GM21737 (cell line): ENCODE results near the gene DDX11.
"Not testable (repeated sequence)": the region's sequence is repeated elsewhere in the genome, so short reads cannot be mapped to it uniquely, and the experiment has no call there.

Experiments
- ATAC-seq: cut with Tn5 transposase; IDR thresholded peaks from one replicate; pipeline ENCODE4 v1.9.1; 2021; ENCODE audit warnings: mild to moderate bottlenecking, moderate library complexity; ENCODE audit not compliant: unreplicated experiment

Gene DDX11

DNA sequence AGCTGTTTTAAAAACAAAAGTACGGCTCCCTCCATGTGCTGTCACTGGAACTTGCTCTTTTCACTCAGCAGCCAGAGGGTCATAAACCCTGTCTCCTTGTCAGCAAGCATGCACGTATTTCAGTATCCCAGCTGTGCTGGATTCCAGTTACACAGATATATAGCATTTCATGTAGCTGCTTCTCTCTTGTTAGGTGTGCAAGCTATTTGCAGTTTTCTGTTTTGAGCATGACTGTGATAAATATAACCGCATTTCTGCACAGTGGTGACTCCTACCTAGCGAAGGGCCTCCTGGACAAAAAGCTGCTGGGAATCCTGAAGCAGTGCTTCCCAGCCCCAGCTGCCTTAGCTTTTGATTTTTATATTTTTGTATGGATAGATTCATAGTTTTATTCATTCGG lies 24.7 kb downstream of the DDX11 start:
- ATAC-seq, result not testable (repeated sequence)

DNA sequence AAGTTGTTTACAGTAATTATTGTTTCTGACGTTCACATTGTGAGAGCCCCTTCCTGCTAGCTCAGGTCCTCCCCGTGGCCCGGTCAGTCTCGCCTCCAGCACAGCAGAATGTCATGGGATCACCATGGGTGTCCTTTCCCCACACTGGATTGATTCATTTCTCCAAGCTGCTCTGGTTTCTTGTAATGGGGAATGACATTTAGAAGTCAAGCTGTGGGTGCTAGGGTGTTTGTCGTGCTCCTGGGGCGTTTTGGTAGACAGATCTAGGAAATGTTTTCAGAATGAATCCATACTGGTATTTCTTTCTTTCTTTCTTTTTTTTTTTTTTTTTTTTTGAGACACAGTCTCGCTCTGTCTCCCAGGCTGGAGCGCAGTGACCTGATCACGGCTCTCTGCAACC lies 25.1 kb downstream of the DDX11 start:
- not testable (repeated sequence) for ATAC-seq

DNA sequence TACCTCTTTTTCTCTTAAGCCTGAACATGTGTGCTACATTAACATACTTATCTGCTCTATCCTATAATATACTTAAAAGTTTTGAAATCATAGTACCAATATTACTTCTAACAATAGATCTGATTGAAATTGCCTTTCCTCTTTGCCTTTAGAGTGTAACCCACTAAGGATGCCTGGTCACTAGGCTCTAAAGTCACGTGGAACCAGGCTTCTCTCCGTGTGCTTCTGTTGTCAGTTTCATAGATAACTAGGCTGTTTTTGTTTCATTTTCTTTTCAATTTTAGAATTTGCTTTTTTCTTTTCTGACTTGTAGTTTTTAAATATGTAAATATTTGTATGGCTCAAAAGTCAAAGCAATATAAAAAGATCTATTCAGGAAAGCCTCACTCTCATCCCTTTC lies 25.8 kb downstream of the DDX11 start:
- ATAC-seq, result not testable (repeated sequence)

DNA sequence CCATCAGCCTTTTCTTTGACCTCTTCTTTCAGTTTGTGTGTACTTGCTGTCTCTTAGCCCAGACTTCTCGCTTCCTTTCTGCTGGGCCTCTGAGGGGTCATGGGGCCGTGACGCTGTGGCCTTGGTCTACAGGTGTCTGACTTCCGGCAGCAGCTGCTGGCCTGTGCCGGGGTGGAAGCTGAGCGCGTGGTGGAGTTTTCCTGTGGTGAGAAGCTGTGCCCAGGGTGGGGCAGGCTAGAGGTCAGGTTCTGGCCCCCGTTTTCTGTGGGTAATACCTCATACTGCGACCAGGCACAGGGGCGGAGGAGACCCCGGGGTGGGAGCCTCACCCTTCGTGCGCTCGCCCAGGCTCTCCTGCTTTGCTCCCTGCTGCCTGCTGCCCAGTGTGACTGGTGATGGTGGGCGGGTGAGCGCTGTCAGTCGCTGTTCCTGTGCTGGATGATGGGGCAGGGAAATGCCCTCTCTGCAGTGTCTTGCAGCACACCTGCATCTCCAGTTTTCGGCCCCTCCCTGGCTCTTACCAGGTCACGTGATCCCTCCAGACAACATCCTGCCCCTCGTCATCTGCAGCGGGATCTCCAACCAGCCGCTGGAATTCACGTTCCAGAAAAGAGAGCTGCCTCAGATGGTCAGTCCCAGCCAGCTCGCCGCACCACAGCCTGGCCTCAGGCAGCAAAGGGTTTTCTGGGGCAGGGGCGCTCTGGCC lies 27.0 kb downstream of the DDX11 start:
- peak; percentile 69 for ATAC-seq

DNA sequence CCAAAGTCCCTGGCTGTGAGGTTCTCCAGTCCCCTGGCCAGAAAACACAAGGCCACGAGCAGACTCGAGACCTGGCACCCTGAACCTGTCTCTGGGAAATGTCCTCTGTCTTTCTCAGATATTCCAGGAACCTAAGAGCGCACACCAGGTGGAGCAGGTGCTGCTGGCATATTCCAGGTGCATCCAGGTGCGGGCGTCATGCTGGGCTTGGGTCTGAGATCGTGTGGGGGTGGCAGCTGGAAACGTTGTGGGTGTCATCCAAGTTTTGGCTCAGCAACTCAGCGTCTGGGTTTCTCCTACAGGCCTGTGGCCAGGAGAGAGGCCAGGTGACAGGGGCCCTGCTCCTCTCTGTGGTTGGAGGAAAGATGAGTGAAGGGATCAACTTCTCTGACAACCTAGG lies 28.5 kb downstream of the DDX11 start:
- not testable (repeated sequence) for ATAC-seq

DNA sequence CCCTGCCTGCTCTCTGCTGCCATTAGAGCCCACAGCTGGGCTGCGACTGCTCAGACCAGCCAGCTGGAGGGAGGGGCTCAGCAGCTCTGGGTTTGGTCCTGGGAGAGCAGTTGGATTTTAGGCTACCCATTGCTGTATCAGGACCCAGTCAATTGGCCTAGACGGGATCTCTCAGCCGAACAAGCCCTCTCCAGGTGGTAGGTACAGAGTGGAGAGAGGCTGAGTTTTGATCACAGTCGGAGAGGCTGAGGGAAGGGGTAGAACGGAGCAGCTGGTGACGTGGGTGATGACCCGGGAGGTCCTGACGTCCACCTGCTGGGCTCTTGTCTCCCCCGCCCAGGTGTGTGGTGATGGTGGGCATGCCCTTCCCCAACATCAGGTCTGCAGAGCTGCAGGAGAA lies 28.9 kb downstream of the DDX11 start:
- ATAC-seq, result not testable (repeated sequence)

DNA sequence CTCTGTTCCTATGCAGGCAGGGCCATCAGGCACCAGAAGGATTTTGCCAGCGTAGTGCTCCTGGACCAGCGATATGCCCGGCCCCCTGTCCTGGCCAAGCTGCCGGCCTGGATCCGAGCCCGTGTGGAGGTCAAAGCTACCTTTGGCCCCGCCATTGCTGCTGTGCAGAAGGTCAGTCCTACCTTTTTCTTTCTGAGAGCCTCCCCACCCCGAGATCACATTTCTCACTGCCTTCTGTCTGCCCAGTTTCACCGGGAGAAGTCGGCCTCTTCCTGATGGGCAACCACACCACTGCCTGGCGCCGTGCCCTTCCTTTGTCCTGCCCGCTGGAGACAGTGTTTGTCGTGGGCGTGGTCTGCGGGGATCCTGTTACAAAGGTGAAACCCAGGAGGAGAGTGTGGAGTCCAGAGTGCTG lies 29.9 kb downstream of the DDX11 start:
- not testable (repeated sequence) for ATAC-seq

DNA sequence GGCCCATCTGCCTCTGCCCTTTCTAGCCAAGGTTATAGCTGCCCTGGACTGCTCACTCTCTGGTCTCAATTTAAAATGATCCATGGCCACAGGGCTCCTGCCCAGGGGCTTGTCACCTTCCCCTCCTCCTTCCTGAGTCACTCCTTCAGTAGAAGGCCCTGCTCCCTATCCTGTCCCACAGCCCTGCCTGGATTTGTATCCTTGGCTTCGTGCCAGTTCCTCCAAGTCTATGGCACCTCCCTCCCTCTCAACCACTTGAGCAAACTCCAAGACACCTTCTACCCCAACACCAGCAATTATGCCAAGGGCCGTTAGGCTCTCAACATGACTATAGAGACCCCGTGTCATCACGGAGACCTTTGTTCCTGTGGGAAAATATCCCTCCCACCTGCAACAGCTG lies 30.6 kb downstream of the DDX11 start:
- not testable (repeated sequence) for ATAC-seq

DNA sequence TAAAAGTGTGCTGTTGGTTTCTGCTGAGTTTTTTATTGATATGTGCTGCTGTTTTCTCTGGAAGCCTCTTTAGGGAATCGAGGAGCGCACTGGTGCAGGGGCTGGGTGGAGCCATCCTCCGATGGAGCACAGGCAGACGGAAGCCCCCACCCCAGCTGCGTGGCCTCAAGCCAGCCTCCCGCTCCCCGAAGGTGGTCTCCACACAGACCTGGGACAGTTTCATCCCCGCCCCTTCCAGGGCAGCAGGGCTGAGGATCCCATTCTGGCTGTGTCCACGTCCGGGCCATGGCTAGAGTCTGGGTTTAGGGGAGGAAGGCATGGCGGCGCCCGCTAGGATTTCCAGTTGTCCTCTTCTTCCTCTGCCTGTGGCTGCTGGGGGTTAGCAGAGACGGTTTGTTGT lies 31.1 kb downstream of the DDX11 start:
- ATAC-seq, result not testable (repeated sequence)

DNA sequence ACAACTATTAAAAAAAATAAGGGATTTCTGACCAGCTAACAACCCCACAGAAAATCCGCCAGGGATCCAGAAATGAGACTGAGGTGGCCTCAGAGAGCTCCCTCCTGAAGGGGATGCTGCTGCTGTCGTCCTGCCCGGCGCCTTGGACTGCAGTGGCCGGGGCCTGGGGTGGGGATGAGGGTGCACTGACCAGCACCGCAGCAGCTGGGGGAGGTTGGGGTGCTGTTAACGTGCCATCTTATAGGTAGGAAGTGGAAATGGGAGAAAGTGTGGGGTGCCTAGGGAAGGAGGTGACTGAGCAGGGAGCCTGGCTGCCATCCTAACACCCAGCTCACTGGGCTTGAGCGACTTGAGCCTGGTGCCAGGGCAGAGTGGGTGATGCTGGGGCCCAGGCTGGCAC lies 32.0 kb downstream of the DDX11 start:
- ATAC-seq, result no peak

DNA sequence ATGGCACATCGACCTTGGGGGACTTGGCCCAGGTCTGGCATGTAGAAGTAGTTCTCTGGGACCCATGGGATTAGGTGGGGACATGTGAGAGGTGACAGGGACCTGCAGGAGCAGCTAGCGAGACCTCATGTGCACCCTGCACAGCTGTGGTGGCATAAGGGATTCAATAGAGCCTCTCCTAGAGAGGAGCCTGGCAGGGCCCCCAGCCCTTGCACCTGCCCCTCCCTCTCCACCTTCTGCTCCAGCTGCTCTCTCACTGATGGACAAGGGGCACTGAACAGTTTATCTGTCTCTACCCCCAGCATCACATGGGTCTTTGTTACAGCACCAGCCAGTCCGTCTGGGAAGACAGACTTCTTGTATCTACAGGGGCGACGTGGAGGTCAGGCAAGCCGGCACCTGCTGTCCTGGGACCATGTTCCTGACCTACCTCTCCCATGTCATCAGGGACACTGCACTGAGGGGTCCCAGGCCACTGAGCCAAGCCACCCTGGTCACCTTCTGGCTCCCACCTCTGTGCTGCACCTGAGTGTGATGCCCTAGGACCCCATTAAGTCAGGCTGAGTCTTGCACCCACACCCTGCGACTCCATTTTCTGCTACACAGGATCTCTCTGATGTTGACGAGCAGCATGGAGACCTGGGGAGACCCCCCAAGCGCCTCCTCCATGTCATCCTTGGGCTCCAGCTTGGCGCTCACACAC lies 32.6 kb downstream of the DDX11 start:
- ATAC-seq, result no peak

DNA sequence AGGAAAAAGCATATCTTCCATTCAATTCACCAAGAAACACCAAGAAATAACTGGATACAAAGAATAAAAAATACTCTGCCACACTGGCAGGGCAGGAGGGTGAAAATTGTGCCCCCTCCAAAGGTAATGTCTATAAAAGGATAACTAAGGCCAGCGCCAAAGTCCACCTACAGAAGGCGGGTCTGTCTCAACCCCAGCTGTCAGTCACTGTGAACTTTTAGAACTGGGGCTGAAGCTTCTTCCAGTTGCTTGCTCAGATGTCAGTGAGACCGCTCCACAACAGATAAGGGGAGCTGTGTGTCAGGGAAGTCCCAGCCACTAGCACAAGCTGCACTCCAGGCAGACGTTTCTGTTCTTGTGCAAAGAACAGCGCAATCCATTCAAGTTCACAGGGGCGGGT lies 36.1 kb downstream of the DDX11 start:
- ATAC-seq, result not testable (repeated sequence)

DNA sequence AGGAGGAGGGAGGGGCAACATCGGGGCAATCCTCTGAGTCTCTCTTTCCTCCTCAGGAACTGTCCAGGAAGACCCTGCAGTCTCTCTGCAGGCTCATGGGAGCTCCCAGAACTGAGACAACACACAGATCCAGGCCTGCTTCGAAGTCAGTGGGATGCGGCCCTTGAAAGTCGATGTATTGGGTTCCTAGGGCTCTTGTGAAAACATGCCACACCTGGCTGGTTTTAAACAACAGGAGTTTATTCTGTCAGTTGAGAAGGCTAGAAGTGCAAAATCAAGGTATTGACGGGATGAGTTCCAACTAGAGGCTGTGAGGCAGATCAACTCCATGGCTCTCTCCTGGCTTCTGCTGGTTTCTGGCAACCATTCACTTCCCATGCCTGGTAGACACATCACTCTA lies 36.6 kb downstream of the DDX11 start:
- not testable (repeated sequence) for ATAC-seq

DNA sequence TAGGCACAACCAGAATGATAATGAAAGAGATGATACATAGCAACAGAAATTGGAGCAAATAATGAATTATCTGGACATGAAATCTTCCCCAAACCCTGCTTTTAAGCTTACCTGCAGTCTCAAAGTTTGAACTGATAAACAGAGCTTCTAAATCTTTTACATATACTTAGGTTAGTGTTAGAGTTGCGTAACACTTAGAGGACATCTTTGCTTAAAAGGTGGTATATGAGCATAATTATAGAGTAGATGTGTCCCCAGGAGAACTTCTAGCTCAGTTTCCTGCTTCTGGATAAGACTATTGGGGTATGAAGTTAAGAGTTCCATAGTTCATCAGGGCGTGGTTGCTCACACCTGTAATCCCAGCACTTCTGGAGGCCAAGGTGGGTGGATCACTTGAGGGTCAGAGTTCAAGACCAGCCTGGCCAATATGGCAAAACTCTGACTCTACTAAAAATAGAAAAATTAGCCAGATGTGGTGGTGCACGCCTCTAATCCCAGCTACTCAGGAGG lies 41.5 kb downstream of the DDX11 start:
- not testable (repeated sequence) for ATAC-seq

DNA sequence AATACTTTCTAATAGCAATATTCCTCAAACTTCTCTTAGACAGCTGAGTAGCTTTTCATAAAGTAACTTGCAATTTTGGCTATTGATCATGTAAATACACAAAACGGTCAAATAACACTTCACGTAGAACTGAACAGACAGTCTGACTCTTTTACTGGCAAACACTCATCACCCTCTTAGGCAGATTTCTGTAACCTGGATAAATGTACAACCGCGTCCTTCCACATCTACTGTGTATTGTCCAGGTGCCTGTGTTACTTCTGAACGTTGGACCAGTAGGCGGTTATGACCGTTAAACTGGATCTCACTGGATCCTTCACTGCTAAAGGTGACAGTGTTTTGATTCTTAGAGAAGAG lies 43.2 kb downstream of the DDX11 start:
- ATAC-seq, result not testable (repeated sequence)

DNA sequence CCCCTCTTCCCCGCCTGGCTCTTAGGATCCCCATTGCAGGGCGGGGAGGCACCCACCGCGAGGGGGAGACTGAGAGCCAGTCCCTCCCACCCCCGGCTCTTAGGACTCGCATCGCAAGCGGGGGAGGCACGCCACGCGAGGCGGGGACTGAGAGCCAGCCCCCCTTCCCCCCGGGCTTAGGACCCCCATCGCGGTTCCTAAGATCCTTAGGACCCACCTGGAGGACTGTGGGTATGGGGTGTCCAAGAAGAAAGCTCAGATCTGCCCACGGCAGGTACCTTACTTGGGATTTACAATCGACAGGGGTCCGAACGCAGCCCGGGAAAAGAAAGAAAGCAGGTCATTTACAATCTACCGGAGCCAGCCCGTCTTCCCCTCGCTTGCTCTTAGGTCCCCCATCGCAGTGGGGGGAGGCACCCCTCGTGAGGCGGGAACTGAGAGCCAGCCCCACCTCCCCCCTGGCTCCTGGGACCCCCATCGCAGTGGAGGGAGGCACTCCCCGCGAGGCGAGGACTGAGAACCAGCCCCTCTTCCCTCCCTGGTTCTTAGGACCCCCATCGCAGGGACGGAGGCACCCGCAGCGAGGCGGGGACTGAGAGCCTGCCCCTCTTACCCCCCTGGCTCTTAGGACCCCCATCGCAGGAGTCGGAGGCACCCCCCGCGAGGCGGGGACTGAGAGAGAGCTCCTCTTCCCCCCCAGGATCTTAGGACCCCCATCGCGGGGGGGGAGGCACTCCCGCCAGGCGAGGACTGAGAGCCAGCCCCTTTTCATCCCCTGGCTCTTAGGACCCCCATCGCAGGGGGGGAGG lies 43.7 kb downstream of the DDX11 start:
- no peak for ATAC-seq

DNA sequence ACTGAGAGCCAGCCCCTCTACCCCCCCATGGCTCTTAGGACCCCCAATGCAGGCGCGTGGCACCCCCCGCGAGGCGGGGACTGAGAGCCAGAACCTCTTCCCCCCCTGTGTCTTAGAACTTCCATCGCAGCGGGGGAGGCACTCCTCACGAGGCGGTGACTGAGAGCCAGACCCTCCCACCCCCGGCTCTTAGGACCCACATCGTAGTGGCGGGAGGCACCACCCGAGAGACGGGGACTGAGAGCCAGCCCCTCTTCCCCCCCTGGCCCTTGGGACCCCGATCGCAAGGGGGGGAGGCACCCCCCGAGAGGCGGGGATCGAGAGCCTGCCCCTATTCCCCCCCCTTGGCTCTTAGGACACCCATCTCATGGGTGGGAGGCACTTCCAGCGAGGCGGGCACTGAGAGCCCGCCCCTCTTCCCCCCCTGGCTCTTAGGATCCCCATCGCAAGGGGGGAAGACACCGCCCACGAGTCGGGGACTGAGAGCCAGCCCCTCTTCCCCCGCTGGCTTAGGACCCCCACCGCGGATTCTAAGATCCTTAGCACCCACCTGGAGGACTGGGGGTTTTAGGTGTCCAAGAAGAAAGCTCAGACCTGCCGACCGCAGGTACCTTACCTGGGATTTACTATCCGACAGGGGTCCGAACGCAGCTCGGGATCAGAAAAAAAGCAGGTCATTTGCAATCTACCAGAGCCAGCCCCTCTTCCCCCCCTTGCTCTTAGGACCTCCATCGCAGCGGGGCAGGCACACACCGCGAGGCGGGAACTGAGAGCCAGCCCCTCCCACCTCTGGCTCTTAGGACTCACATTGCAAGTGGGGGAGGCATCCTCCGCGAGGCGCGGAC lies 44.9 kb downstream of the DDX11 start:
- no peak for ATAC-seq

DNA sequence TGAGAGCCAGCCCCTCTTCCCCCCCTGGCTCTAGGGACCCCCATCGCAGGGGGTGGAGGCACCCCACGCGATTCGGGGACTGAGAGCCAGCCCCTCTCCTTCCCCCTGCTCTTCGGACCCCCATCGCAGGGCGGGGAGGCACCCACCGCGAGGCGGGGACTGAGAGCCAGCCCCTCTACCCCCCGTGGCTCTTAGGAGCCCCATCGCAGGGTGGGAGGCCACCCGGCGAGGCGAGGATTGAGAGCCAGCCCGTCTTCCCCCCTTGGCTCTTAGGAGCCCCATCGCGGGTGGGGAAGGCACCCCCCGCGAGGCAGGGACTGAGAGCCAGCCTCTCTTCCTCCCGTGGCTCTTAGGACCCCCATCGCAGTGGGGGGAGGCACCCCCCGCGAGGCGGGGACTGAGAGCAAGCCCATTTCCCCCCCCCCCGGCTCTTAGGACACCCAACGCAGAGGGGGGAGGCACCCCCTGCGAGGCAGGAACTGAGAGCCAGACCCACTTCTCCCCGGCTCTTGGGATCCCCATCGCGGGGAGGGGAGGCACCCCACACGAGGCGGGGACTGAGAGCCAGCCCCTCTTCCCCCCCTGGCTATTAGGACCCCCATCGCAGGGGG lies 45.6 kb downstream of the DDX11 start:
- no peak for ATAC-seq

DNA sequence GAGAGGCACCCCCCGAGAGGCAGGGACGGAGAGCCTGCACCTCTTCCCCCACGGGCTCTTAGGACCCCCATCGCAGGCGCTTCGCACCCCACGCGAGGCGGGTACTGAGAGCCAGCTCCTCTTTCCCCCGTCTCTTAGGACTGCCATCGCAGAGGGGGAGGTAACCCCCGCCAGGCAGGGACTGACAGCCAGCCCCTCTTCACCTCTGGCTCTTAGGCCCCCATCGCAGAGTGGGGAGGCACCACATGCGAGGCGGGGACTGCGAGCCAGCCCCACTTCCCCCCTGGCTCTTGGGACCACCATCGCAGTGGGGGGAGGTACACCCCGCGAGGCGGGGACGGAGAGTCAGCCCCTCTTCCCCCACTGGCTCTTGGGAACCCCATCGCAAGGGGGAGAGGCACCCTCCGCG lies 46.1 kb downstream of the DDX11 start:
- no peak for ATAC-seq

DNA sequence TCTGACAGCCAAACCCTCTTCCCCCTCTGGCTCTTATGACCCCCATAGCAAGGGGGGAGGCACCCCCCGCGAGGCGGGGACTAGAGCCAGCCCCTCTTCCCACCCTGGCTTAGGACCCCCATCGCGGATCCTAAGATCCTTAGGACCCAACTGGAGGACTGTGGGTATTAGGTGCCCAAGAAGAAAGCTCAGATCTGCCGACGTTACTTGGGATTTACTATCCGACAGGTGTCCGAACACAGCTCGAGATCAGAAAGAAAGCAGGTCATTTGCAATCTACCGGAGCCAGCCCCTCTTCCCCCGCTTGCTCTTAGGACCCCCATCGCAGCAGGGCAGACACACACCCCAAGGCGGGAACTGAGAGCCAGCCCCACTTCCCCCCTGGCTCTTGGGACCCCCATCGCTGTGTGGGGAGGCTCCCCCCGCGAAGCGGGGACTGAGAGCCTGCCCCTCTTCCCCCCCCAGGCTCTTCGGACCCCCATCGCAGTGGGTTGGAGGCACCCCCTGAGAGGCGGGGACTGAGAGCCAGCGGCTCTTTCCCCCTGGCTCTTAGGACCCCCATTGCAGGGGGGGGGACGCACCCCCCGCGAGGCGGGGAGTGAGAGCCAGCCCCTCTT lies 46.8 kb downstream of the DDX11 start:
- no peak for ATAC-seq
